ENCODE data around the gene AHNAK.

DNA sequence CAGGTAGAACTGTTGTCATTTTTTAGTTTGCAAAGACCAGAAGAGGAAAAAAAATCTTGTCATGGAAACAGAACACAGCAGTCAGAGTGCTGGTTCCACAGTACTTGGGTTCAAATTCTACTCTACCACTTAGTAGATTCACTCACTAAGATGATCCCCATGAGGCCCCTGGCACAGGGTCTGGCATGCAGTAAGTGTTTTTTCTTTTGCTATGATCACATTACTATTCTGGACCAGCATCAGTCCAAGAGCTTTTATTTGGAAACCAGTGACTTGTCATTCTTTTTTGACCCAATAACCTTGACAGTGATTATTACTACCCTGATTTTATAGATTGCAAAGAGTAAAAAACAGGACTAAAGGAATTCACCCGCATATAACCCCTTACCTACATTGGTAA is 23.0 kb upstream of the AHNAK start:
- TF ChIP-seq, protein P1, sequence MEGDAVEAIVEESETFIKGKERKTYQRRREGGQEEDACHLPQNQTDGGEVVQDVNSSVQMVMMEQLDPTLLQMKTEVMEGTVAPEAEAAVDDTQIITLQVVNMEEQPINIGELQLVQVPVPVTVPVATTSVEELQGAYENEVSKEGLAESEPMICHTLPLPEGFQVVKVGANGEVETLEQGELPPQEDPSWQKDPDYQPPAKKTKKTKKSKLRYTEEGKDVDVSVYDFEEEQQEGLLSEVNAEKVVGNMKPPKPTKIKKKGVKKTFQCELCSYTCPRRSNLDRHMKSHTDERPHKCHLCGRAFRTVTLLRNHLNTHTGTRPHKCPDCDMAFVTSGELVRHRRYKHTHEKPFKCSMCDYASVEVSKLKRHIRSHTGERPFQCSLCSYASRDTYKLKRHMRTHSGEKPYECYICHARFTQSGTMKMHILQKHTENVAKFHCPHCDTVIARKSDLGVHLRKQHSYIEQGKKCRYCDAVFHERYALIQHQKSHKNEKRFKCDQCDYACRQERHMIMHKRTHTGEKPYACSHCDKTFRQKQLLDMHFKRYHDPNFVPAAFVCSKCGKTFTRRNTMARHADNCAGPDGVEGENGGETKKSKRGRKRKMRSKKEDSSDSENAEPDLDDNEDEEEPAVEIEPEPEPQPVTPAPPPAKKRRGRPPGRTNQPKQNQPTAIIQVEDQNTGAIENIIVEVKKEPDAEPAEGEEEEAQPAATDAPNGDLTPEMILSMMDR (IDR thresholded peaks at IDR 0.05) = no peak
- TF ChIP-seq POLR2A (IDR thresholded peaks at IDR 0.05) = no peak

Data from thyroid gland (tissue), 4 donors.